Measurements from ENCODE around the gene CACNB2.

Gene CACNB2

GRCh38 chr10:18414061-18414460 is 273.8 kb downstream of the CACNB2 start:
- H3K4me2 ChIP-seq (ENCODE audit: low read length), result no peak overlapping the region
- no peak overlapping the region for H3K9ac ChIP-seq (ENCODE audit: low read length)
- no peaks in the 10 kb centered on the region for H3K27me3 ChIP-seq (ENCODE audit: low read depth, low read length)
- H3K27ac ChIP-seq (ENCODE audit: low read length), result no peak overlapping the region
- no peak overlapping the region for H2AFZ ChIP-seq (ENCODE audit: low read depth, low read length)
- no peak for TF ChIP-seq EZH2phosphoT487 (IDR thresholded peaks at IDR 0.05; ENCODE audit: low read depth)
- TF ChIP-seq, protein P1, sequence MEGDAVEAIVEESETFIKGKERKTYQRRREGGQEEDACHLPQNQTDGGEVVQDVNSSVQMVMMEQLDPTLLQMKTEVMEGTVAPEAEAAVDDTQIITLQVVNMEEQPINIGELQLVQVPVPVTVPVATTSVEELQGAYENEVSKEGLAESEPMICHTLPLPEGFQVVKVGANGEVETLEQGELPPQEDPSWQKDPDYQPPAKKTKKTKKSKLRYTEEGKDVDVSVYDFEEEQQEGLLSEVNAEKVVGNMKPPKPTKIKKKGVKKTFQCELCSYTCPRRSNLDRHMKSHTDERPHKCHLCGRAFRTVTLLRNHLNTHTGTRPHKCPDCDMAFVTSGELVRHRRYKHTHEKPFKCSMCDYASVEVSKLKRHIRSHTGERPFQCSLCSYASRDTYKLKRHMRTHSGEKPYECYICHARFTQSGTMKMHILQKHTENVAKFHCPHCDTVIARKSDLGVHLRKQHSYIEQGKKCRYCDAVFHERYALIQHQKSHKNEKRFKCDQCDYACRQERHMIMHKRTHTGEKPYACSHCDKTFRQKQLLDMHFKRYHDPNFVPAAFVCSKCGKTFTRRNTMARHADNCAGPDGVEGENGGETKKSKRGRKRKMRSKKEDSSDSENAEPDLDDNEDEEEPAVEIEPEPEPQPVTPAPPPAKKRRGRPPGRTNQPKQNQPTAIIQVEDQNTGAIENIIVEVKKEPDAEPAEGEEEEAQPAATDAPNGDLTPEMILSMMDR (IDR thresholded peaks at IDR 0.05; ENCODE audit: low read depth, low read length), result no peak
- H3K79me2 ChIP-seq (ENCODE audit: low read length), result no peaks in the 10 kb centered on the region
- H3K4me1 ChIP-seq (ENCODE audit: low read length), result peaks cover 17% of the 10 kb centered on the region
- H3K4me3 ChIP-seq (ENCODE audit: low read length), result no peak overlapping the region
- H4K20me1 ChIP-seq (ENCODE audit: insufficient read depth, low read length), result no peaks in the 10 kb centered on the region
- H3K9me3 ChIP-seq (ENCODE audit: insufficient read depth, low read length), result no peaks in the 10 kb centered on the region
- no peaks in the 10 kb centered on the region for H3K36me3 ChIP-seq (replicated peaks; ENCODE audit: low read depth, low read length)

DNA sequence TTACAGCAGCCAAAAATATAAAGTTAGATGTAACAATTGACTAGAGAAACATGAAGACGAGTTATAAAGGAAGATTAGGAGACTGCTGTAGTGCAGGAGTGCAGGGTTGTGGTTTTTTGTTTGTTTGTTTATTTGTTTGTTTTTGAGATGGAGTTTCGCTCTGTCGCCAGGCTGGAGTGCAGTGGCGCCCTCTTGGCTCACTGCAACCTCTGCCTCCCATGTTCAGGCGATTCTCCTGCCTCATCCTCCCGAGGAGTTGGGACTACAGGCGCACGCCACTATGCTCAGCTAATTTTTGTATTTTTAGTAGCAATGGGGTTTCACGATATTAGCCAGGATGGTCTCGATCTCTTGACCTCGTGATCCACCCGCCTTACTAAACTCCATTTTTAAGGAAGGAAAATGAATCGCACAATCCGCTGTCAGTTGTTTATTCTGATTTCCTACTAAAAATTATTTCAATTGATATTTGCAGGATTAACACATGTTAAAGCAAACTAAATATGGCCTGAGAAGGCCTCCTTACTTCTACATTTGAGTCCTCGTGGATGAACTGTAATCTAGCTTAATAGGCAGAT is 277.8 kb downstream of the CACNB2 start:
- TF ChIP-seq, protein P1 (IDR thresholded peaks at IDR 0.05; ENCODE audit: low read depth, low read length), result no peak
- no peak for TF ChIP-seq EZH2phosphoT487 (IDR thresholded peaks at IDR 0.05; ENCODE audit: low read depth)
- H3K36me3 ChIP-seq (replicated peaks; ENCODE audit: low read depth, low read length), result no peaks in the 10 kb centered on the region
- H3K27me3 ChIP-seq (ENCODE audit: low read depth, low read length), result no peaks in the 10 kb centered on the region
- H3K9me3 ChIP-seq (ENCODE audit: insufficient read depth, low read length), result no peaks in the 10 kb centered on the region
- H3K79me2 ChIP-seq (ENCODE audit: low read length), result no peaks in the 10 kb centered on the region
- peak overlapping the region; percentile 24; the same call in 1 of the 2 replicates for H3K4me2 ChIP-seq (ENCODE audit: low read length)
- H3K4me1 ChIP-seq (ENCODE audit: low read length), result peaks cover 6% of the 10 kb centered on the region
- H2AFZ ChIP-seq (ENCODE audit: low read depth, low read length), result peak overlapping the region; percentile 20; the same call in 1 of the 2 replicates
- H3K4me3 ChIP-seq (ENCODE audit: low read length), result no peak overlapping the region
- H4K20me1 ChIP-seq (ENCODE audit: insufficient read depth, low read length), result no peaks in the 10 kb centered on the region
- H3K9ac ChIP-seq (ENCODE audit: low read length), result no peak overlapping the region
- no peak overlapping the region for H3K27ac ChIP-seq (ENCODE audit: low read length)

DNA sequence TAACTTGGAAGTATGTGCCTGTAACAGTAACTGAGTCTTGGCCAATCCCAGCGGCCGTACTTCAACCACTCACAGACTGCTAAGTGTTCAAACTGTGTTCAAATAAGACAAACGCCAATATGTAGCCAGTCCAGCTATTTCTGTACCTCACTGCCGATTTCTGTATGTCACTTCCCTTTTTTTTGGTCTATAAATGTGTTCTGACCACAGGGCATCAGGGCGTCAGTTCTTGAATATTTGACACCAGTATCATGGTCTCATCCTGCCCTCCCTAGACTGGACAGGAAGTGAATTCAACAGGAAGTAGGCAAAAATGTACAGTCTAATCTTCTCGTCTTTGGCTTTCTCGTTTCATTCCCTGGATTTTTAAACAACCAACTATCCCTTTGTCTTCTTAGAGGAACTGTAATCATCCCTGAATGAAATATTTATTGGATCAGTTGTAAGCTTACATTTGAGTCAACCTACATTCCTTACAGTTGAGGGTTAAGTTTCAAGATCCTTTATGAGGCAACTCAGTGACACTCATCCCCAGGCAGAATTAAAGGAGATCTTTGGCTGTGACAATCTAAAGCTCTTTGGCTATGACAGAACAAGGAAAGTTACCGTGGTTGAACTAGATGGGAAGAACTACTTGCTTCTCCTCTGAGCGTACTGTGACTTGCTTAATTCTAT is 278.5 kb downstream of the CACNB2 start:
- no peak for TF ChIP-seq EZH2phosphoT487 (IDR thresholded peaks at IDR 0.05; ENCODE audit: low read depth)
- TF ChIP-seq, protein P1 (IDR thresholded peaks at IDR 0.05; ENCODE audit: low read depth, low read length), result no peak
- H3K4me1 ChIP-seq (ENCODE audit: low read length), result peaks cover 6% of the 10 kb centered on the region
- H3K79me2 ChIP-seq (ENCODE audit: low read length), result no peaks in the 10 kb centered on the region
- H4K20me1 ChIP-seq (ENCODE audit: insufficient read depth, low read length), result no peaks in the 10 kb centered on the region
- no peaks in the 10 kb centered on the region for H3K27me3 ChIP-seq (ENCODE audit: low read depth, low read length)
- no peaks in the 10 kb centered on the region for H3K36me3 ChIP-seq (replicated peaks; ENCODE audit: low read depth, low read length)
- no peaks in the 10 kb centered on the region for H3K9me3 ChIP-seq (ENCODE audit: insufficient read depth, low read length)
- no peak overlapping the region for H3K4me3 ChIP-seq (ENCODE audit: low read length)
- H2AFZ ChIP-seq (ENCODE audit: low read depth, low read length), result peak overlapping the region; percentile 20; the same call in 1 of the 2 replicates
- H3K9ac ChIP-seq (ENCODE audit: low read length), result no peak overlapping the region
- peak overlapping the region; percentile 24 for H3K4me2 ChIP-seq (ENCODE audit: low read length)
- H3K27ac ChIP-seq (ENCODE audit: low read length), result no peak overlapping the region

GRCh38 chr10:18419945-18420344 is 279.7 kb downstream of the CACNB2 start:
- no peaks in the 10 kb centered on the region for H3K27me3 ChIP-seq (ENCODE audit: low read depth, low read length)
- H3K4me1 ChIP-seq (ENCODE audit: low read length), result peaks cover 6% of the 10 kb centered on the region
- no peak overlapping the region for H3K9ac ChIP-seq (ENCODE audit: low read length)
- H3K9me3 ChIP-seq (ENCODE audit: insufficient read depth, low read length), result no peaks in the 10 kb centered on the region
- H3K4me2 ChIP-seq (ENCODE audit: low read length), result no peak overlapping the region
- TF ChIP-seq, protein P1 (IDR thresholded peaks at IDR 0.05; ENCODE audit: low read depth, low read length), result no peak
- no peak for TF ChIP-seq EZH2phosphoT487 (IDR thresholded peaks at IDR 0.05; ENCODE audit: low read depth)
- H4K20me1 ChIP-seq (ENCODE audit: insufficient read depth, low read length), result no peaks in the 10 kb centered on the region
- H2AFZ ChIP-seq (ENCODE audit: low read depth, low read length), result no peak overlapping the region
- no peaks in the 10 kb centered on the region for H3K36me3 ChIP-seq (replicated peaks; ENCODE audit: low read depth, low read length)
- no peak overlapping the region for H3K27ac ChIP-seq (ENCODE audit: low read length)
- H3K4me3 ChIP-seq (ENCODE audit: low read length), result no peak overlapping the region
- no peaks in the 10 kb centered on the region for H3K79me2 ChIP-seq (ENCODE audit: low read length)
